SU-DHL-6 (cell line): ENCODE measurements around the gene ZBTB16.

Experiments
- H2AFZ ChIP-seq: fragments of 200-600 bp; sonication (generic); 2 replicates; pipeline ENCODE4 v1.6.1; 2014; ENCODE audit warnings: low read depth, mild to moderate bottlenecking, moderate library complexity, mixed read lengths, antibody characterized with exemption, low read length; ENCODE audit not compliant: severe bottlenecking
- H3F3A ChIP-seq: fragments of 200-600 bp; shearing (Covaris generic); 2 replicates; pipeline ENCODE4 v1.6.0; 2016; ENCODE audit warnings: antibody characterized with exemption, mild to moderate bottlenecking; ENCODE audit not compliant: insufficient read depth
- H3K27ac ChIP-seq: fragments of 200-600 bp; sonication (generic); 2 replicates; pipeline ENCODE4 v1.5.1; 2016; ENCODE audit warnings: low read depth, mild to moderate bottlenecking, low read length, moderate library complexity, mixed read lengths
- H3K27me3 ChIP-seq: fragments of 200-600 bp; sonication (generic), shearing (Covaris generic); 2 replicates; pipeline ENCODE4 v1.6.0; 2014; ENCODE audit warnings: mild to moderate bottlenecking, low read length
- H3K36me3 ChIP-seq: fragments of 200-600 bp; sonication (generic); 2 replicates; pipeline ENCODE4 v1.6.1; 2014; ENCODE audit warnings: mild to moderate bottlenecking, low read length, mixed read lengths
- H3K4me2 ChIP-seq: fragments of 300-600, 200-600 bp; shearing (Covaris generic), sonication (generic); 2 replicates; pipeline ENCODE4 v1.6.0; 2014; ENCODE audit warnings: low read length, low read depth, mild to moderate bottlenecking; ENCODE audit not compliant: poor library complexity, severe bottlenecking
- H3K4me3 ChIP-seq: fragments of 200-600 bp; sonication (generic); 2 replicates; pipeline ENCODE4 v1.5.1; 2014; ENCODE audit warnings: antibody characterized with exemption, low read length, mild to moderate bottlenecking, mixed read lengths; ENCODE audit not compliant: insufficient read depth, poor library complexity, severe bottlenecking
- H3K79me2 ChIP-seq: fragments of 200-600 bp; sonication (generic); 2 replicates; pipeline ENCODE4 v1.6.1; 2014; ENCODE audit warnings: mild to moderate bottlenecking, low read length, moderate library complexity; ENCODE audit not compliant: insufficient read depth
- H3K9ac ChIP-seq: fragments of 200-600 bp; sonication (generic); 2 replicates; pipeline ENCODE4 v1.7.0; 2014; ENCODE audit warnings: mild to moderate bottlenecking, low read length
- H3K9me2 ChIP-seq: fragments of 200-600 bp; sonication (generic); replicated peaks from 2 replicates; pipeline ENCODE4 v1.6.1; 2014; ENCODE audit warnings: low read length; ENCODE audit not compliant: insufficient read depth
- H3K9me3 ChIP-seq: fragments of 200-600 bp; sonication (generic); 2 replicates; pipeline ENCODE4 v1.6.1; 2014; ENCODE audit warnings: low read length, mixed read lengths; ENCODE audit not compliant: insufficient read depth
- H4K20me1 ChIP-seq: fragments of 200-600 bp; sonication (generic); 2 replicates; pipeline ENCODE4 v1.6.1; 2014; ENCODE audit warnings: low read depth, mild to moderate bottlenecking, antibody characterized with exemption, low read length, moderate library complexity, mixed read lengths
- EZH2phosphoT487 ChIP-seq: fragments of 200-600 bp; sonication (generic), shearing (Covaris generic); conservative IDR thresholded peaks from 2 replicates; pipeline ENCODE4 v1.6.1; 2018; ENCODE audit warnings: mild to moderate bottlenecking, antibody characterized with exemption, low read length, moderate library complexity, mixed read lengths
- TF ChIP-seq, protein P1 (sequence below): fragments of 200-600 bp; sonication (generic); IDR thresholded peaks from one replicate; pipeline ENCODE4 v1.5.1; 2017; ENCODE audit warnings: antibody characterized with exemption, mild to moderate bottlenecking, low read length, moderate library complexity; ENCODE audit not compliant: insufficient read depth, poor library complexity, severe bottlenecking

ZBTB16 gene

DNA sequence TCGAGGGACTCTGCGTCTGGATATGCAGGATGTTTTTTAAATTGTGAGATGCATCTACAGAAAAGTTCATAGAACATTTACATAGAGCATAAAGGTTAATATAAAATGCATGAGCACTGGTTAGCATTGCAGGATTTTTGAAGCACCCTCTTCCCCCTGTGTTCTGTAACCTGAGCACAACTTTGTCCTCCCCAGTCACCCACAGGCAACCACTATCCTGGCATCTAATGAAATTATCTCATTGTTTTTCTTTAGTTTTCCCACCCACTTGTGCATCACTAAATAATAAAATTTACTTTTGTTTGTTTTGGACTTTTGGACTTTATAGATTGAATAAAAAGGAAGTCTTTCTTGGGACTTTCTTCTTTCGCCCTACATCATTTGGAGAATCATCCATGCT, 226.7 kb downstream of the ZBTB16 start:
- no peaks in the 10 kb centered on the region for H4K20me1 ChIP-seq
- no peak for TF ChIP-seq EZH2phosphoT487
- TF ChIP-seq, protein P1, sequence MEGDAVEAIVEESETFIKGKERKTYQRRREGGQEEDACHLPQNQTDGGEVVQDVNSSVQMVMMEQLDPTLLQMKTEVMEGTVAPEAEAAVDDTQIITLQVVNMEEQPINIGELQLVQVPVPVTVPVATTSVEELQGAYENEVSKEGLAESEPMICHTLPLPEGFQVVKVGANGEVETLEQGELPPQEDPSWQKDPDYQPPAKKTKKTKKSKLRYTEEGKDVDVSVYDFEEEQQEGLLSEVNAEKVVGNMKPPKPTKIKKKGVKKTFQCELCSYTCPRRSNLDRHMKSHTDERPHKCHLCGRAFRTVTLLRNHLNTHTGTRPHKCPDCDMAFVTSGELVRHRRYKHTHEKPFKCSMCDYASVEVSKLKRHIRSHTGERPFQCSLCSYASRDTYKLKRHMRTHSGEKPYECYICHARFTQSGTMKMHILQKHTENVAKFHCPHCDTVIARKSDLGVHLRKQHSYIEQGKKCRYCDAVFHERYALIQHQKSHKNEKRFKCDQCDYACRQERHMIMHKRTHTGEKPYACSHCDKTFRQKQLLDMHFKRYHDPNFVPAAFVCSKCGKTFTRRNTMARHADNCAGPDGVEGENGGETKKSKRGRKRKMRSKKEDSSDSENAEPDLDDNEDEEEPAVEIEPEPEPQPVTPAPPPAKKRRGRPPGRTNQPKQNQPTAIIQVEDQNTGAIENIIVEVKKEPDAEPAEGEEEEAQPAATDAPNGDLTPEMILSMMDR = no peak
- no peaks in the 10 kb centered on the region for H3K9me3 ChIP-seq
- no peaks in the 10 kb centered on the region for H3K9me2 ChIP-seq
- no peaks in the 10 kb centered on the region for H3F3A ChIP-seq
- no peaks in the 10 kb centered on the region for H3K79me2 ChIP-seq
- no peak overlapping the region for H3K4me2 ChIP-seq
- H3K27me3 ChIP-seq = 0 out of 2 replicates have a peak, but pooled peaks cover 3% of the 10 kb centered on the region
- no peak overlapping the region for H3K27ac ChIP-seq
- H3K36me3 ChIP-seq = no peaks in the 10 kb centered on the region
- no peak overlapping the region for H3K9ac ChIP-seq
- no peak overlapping the region for H3K4me3 ChIP-seq
- H2AFZ ChIP-seq = no peak overlapping the region

DNA sequence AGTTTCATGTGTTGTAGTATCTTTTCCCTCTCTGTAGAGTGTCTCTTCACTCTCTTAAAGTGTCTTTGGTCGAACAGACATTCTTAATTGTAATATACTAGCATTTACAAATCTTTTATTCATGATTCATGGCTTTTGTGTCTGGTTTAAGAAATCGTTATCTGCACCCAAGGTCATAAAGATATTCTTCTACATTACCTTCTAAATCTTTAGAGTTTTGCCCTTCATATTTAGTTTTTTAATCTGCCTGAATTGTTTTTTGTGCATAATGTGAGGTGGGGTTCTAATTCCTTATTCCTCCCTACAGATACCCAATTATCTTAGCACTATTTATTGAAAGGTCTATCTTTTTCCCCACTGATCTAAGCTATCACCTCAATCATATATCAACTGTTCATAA, 227.6 kb downstream of the ZBTB16 start:
- Histone ChIP-seq H3F3A (no peaks in the 10 kb centered on the region), H3K36me3 (no peaks in the 10 kb centered on the region), H3K4me3 (no peak overlapping the region), H2AFZ (no peak overlapping the region), H3K9me2 (no peaks in the 10 kb centered on the region), H4K20me1 (no peaks in the 10 kb centered on the region), H3K4me2 (no peak overlapping the region), H3K79me2 (no peaks in the 10 kb centered on the region), H3K27ac (no peak overlapping the region), H3K9ac (no peak overlapping the region), H3K9me3 (no peaks in the 10 kb centered on the region), H3K27me3 (0 out of 2 replicates have a peak, but pooled peaks cover 3% of the 10 kb centered on the region)
- TF ChIP-seq, protein P1 = no peak
- TF ChIP-seq EZH2phosphoT487 = no peak

DNA sequence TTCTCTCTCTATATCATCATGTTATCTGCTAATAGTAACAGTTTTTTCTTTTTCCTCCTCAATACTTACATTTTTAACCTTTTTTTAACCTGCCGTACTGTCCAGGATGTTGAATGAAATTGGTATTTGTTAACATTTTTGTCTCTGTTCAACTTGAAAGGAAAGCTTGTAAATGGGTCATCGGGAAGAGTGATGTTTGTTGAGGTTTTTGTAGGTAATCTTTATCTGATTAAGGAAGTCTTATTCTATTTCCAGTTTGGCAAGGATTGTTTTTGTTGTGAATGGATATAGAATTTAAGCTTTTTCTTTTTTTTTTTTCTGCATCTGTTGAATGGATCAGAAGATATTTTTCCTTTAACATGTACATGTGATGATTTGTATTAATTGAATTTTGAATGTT, 228.6 kb downstream of the ZBTB16 start:
- Histone ChIP-seq H3K79me2 (no peaks in the 10 kb centered on the region), H3K9me3 (no peaks in the 10 kb centered on the region), H3K36me3 (no peaks in the 10 kb centered on the region), H2AFZ (no peak overlapping the region), H4K20me1 (no peaks in the 10 kb centered on the region), H3K27me3 (0 out of 2 replicates have a peak, but pooled peaks cover 3% of the 10 kb centered on the region), H3K4me3 (no peak overlapping the region), H3K9me2 (no peaks in the 10 kb centered on the region), H3K9ac (no peak overlapping the region), H3F3A (no peaks in the 10 kb centered on the region), H3K4me2 (no peak overlapping the region), H3K27ac (no peak overlapping the region)
- no peak for TF ChIP-seq EZH2phosphoT487
- TF ChIP-seq, protein P1 = no peak
